Mesenchymal stem cell (in vitro differentiated cells and primary cell): Measurements from ENCODE around the gene ATRNL1.

Experiments used
- DNase-seq: peaks from one replicate; pipeline ENCODE4 v3.0.0-alpha.2; 2013
- H2AFZ ChIP-seq: one replicate; pipeline ENCODE4 v1.6.1; 2013; ENCODE audit warnings: low read depth, mild to moderate bottlenecking, control low read depth, inconsistent platforms, low read length, moderate library complexity
- H2AK5ac ChIP-seq: 2 replicates; pipeline ENCODE4 v1.6.1; 2013; ENCODE audit warnings: low read length, moderate library complexity, mild to moderate bottlenecking, inconsistent platforms; ENCODE audit not compliant: severe bottlenecking
- H2BK120ac ChIP-seq: one replicate; pipeline ENCODE4 v1.6.1; 2013; ENCODE audit warnings: low read depth, mild to moderate bottlenecking, inconsistent platforms, low read length, moderate library complexity
- H2BK12ac ChIP-seq, 2 experiments: one replicate each; pipeline ENCODE4 v1.6.1; 2013; ENCODE audit warnings: inconsistent platforms in 2 of 2, low read length in 2 of 2, mild to moderate bottlenecking in 2 of 2, moderate library complexity in 2 of 2, control low read depth in 1 of 2
- H2BK15ac ChIP-seq: one replicate; pipeline ENCODE4 v1.6.1; 2013; ENCODE audit warnings: mild to moderate bottlenecking, low read depth, inconsistent platforms; ENCODE audit not compliant: poor library complexity, severe bottlenecking
- H2BK5ac ChIP-seq: 2 replicates; pipeline ENCODE4 v1.6.1; 2013; ENCODE audit warnings: low read depth, mild to moderate bottlenecking, low read length, control low read depth, inconsistent platforms; ENCODE audit not compliant: poor library complexity, severe bottlenecking
- H3K14ac ChIP-seq, 2 experiments: one replicate each; pipeline ENCODE4 v1.6.1; 2013; ENCODE audit warnings: inconsistent platforms in 2 of 2, low read length in 2 of 2, control low read depth in 1 of 2, mild to moderate bottlenecking in 1 of 2, moderate library complexity in 1 of 2
- H3K18ac ChIP-seq, 2 experiments: one replicate each; pipeline ENCODE4 v1.6.1; 2013; ENCODE audit warnings: inconsistent platforms in 2 of 2, low read length in 2 of 2, control low read depth in 1 of 2, low read depth in 1 of 2, mild to moderate bottlenecking in 1 of 2
- H3K23ac ChIP-seq, 2 experiments: one replicate each; pipeline ENCODE4 v1.6.1; 2013; ENCODE audit warnings: inconsistent platforms in 2 of 2, low read length in 2 of 2, mild to moderate bottlenecking in 2 of 2, moderate library complexity in 2 of 2, control low read depth in 1 of 2
- H3K27ac ChIP-seq: 2 replicates; pipeline ENCODE4 v1.5.1; 2013; ENCODE audit warnings: mild to moderate bottlenecking, moderate library complexity, low read length, control low read depth, inconsistent platforms; ENCODE audit not compliant: poor library complexity, severe bottlenecking
- H3K27me3 ChIP-seq, 2 experiments: 2 replicates each; pipeline versions ENCODE4 v1.6.1 to v1.7.0; 2013; ENCODE audit warnings: low read length in 2 of 2, mild to moderate bottlenecking in 2 of 2, moderate library complexity in 2 of 2, control low read depth in 1 of 2, inconsistent platforms in 1 of 2; ENCODE audit not compliant: control insufficient read depth in 1 of 2, insufficient read depth in 1 of 2
- H3K36me3 ChIP-seq, 2 experiments: 2 replicates each; pipeline versions ENCODE4 v1.6.1 to v1.7.0; 2013; ENCODE audit warnings: low read length in 2 of 2, control low read depth in 1 of 2, inconsistent platforms in 1 of 2, low read depth in 1 of 2, mild to moderate bottlenecking in 1 of 2; ENCODE audit not compliant: insufficient read depth in 2 of 2, control insufficient read depth in 1 of 2
- H3K4ac ChIP-seq, 2 experiments: one replicate each; pipeline ENCODE4 v1.6.1; 2013; ENCODE audit warnings: inconsistent platforms in 2 of 2, low read length in 2 of 2, mild to moderate bottlenecking in 2 of 2, moderate library complexity in 2 of 2, control low read depth in 1 of 2, low read depth in 1 of 2
- H3K4me1 ChIP-seq: 2 replicates; pipeline ENCODE4 v1.6.1; 2013; ENCODE audit warnings: low read depth, low read length, control low read depth; ENCODE audit not compliant: control insufficient read depth, insufficient read depth
- H3K4me2 ChIP-seq: 2 replicates; pipeline ENCODE4 v1.6.1; 2013; ENCODE audit warnings: low read length, mild to moderate bottlenecking, inconsistent platforms; ENCODE audit not compliant: poor library complexity, severe bottlenecking
- H3K4me3 ChIP-seq, 2 experiments: 2 replicates each; pipeline versions ENCODE4 v1.5.1 to v1.7.0; 2013; ENCODE audit warnings: low read length in 2 of 2, mild to moderate bottlenecking in 2 of 2, control low read depth in 1 of 2, low read depth in 1 of 2; ENCODE audit not compliant: insufficient read depth in 1 of 2
- H3K79me1 ChIP-seq: replicated peaks from 2 replicates; pipeline ENCODE4 v1.6.1; 2013; ENCODE audit warnings: mild to moderate bottlenecking, control low read depth, low read length, inconsistent platforms; ENCODE audit not compliant: poor library complexity, severe bottlenecking
- H3K9ac ChIP-seq: 2 replicates; pipeline ENCODE4 v1.7.0; 2013; ENCODE audit warnings: mild to moderate bottlenecking, low read length, moderate library complexity
- H3K9me3 ChIP-seq: 2 replicates; pipeline ENCODE4 v1.7.0; 2013; ENCODE audit warnings: mild to moderate bottlenecking, low read length; ENCODE audit not compliant: control insufficient read depth
- H4K8ac ChIP-seq: one replicate; pipeline ENCODE4 v1.6.1; 2013; ENCODE audit warnings: inconsistent platforms, mild to moderate bottlenecking, low read length, moderate library complexity
- H4K91ac ChIP-seq: one replicate; pipeline ENCODE4 v1.6.1; 2013; ENCODE audit warnings: mild to moderate bottlenecking, low read length, inconsistent platforms
- WGBS: methylation state at CpG from one replicate; pipeline ENCODE4 v1.1.7; 2013; ENCODE audit warnings: mixed read lengths; 5-methylcytosine and 5-hydroxymethylcytosine counted together

The ATRNL1 gene

DNA sequence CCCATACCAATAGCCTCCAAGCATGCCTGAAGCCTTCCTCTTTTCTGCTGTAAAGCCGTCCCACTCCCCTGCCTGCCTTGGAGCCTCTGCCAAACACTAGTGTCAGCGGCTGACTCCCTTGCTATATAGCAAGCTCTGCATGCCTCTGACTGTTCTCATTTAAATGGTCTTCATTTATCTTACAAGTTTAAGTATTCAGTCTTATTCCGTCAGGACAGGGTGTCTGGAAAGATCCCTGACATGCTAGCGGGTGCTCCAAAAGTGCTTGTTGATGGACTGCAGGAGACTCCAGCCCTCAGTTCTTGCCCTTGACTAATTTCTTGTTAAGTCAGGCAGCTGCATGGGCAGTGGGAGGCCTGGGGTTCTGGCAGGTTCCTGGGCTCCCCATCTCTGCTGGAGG, 881.2 kb downstream of the ATRNL1 start:
- no peaks in the 10 kb centered on the region for H3K79me1 ChIP-seq
- no peak overlapping the region for H2BK15ac ChIP-seq
- H4K91ac ChIP-seq, result no peak overlapping the region
- H2AK5ac ChIP-seq, result no peak overlapping the region
- H3K23ac ChIP-seq, result no peak overlapping the region
- H2AFZ ChIP-seq, result no peak overlapping the region
- no peak for DNase-seq
- WGBS, result 95% methylated on average over 4 of the region's 4 CpGs
- no peak overlapping the region for H3K4ac ChIP-seq
- H2BK120ac ChIP-seq, result no peak overlapping the region
- H3K27me3 ChIP-seq, result peaks cover 0 to 11% of the 10 kb centered on the region in 2 experiments
- no peak overlapping the region for H2BK5ac ChIP-seq
- no peak overlapping the region for H3K9ac ChIP-seq
- no peak overlapping the region for H3K18ac ChIP-seq
- no peak overlapping the region for H3K27ac ChIP-seq
- no peak overlapping the region for H3K4me3 ChIP-seq
- no peak overlapping the region for H4K8ac ChIP-seq
- H2BK12ac ChIP-seq, result no peak overlapping the region
- no peaks in the 10 kb centered on the region for H3K36me3 ChIP-seq
- no peak overlapping the region for H3K14ac ChIP-seq
- no peaks in the 10 kb centered on the region for H3K9me3 ChIP-seq
- H3K4me1 ChIP-seq, result no peaks in the 10 kb centered on the region
- H3K4me2 ChIP-seq, result no peak overlapping the region

DNA sequence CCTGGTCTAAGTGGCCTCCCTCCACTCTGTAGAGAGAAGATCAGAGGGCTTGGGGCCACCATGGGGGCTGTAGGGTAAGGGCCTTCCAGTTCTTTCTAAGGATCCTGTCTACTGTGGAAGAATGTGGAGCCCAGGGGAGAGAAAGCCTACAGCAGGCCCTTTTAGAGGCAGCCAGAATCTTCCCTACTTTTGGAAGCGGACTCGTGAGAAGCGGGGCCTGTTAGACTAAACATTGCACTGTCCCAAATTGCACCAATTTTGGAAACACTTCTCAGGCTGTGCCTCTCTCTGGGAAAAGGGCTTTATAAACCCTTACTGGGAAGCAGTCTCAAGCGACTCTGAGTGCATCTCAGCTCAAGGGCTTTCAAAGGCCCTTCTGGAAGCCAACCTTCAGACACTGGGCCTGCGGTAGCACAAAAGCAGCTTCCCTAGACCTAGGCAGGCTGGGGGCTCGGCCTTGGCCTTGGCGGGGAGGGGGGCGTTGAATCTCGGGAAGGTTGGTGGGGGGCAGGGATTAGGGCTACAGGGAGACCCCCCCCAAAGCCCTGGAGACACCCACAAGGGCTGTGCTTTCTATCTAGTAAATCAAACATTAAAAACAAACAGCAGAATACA, 881.8 kb downstream of the ATRNL1 start:
- 84% methylated on average over 6 of the region's 9 CpGs for WGBS
- Histone ChIP-seq H3K27ac (no peak overlapping the region), H2BK5ac (no peak overlapping the region), H2AK5ac (no peak overlapping the region), H3K18ac (no peak overlapping the region), H3K36me3 (no peaks in the 10 kb centered on the region), H3K9ac (no peak overlapping the region), H3K4me2 (no peak overlapping the region), H2BK15ac (no peak overlapping the region), H3K9me3 (no peaks in the 10 kb centered on the region), H3K79me1 (no peaks in the 10 kb centered on the region), H2BK120ac (no peak overlapping the region), H3K14ac (no peak overlapping the region), H3K4me3 (no peak overlapping the region), H4K91ac (no peak overlapping the region), H3K23ac (no peak overlapping the region), H3K4me1 (no peaks in the 10 kb centered on the region), H3K4ac (no peak overlapping the region), H4K8ac (no peak overlapping the region), H2AFZ (no peak overlapping the region), H2BK12ac (no peak overlapping the region), H3K27me3 (peaks cover 0 to 11% of the 10 kb centered on the region in 2 experiments)
- DNase-seq, result no peak

DNA sequence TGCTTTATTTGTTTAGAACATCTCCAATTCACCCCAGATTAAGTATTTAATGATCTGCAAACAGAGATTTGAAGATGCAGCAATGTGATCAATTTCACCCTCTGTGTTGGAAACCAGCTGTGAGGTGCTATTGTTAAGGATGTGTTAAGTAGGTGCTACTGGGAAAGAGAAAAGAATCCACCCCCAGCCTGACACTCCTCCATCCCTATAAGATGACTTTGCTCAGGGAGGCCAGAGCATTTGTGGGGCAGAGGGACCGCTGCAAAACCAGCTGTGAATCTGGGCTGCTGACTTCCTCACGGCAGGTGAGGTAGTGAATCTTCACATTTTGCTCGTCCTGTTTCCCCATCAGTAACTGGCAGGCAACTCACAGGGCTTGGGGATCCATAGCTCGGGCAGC, 882.3 kb downstream of the ATRNL1 start:
- H2AFZ ChIP-seq, result no peak overlapping the region
- no peak overlapping the region for H2AK5ac ChIP-seq
- no peak overlapping the region for H3K27ac ChIP-seq
- H3K4me1 ChIP-seq, result no peaks in the 10 kb centered on the region
- no peak overlapping the region for H3K4me3 ChIP-seq
- H3K36me3 ChIP-seq, result no peaks in the 10 kb centered on the region
- no peaks in the 10 kb centered on the region for H3K9me3 ChIP-seq
- H3K23ac ChIP-seq, result no peak overlapping the region
- H3K18ac ChIP-seq, result no peak overlapping the region
- DNase-seq, result no peak
- WGBS, result 66% methylated on average over 3 of the region's 4 CpGs
- H4K8ac ChIP-seq, result no peak overlapping the region
- H3K4me2 ChIP-seq, result no peak overlapping the region
- no peak overlapping the region for H2BK120ac ChIP-seq
- H3K14ac ChIP-seq, result no peak overlapping the region
- no peak overlapping the region for H2BK15ac ChIP-seq
- H3K27me3 ChIP-seq, result peaks cover 0 to 11% of the 10 kb centered on the region in 2 experiments
- H3K79me1 ChIP-seq, result no peaks in the 10 kb centered on the region
- no peak overlapping the region for H4K91ac ChIP-seq
- no peak overlapping the region for H3K4ac ChIP-seq
- no peak overlapping the region for H2BK5ac ChIP-seq
- no peak overlapping the region for H2BK12ac ChIP-seq
- H3K9ac ChIP-seq, result no peak overlapping the region

DNA sequence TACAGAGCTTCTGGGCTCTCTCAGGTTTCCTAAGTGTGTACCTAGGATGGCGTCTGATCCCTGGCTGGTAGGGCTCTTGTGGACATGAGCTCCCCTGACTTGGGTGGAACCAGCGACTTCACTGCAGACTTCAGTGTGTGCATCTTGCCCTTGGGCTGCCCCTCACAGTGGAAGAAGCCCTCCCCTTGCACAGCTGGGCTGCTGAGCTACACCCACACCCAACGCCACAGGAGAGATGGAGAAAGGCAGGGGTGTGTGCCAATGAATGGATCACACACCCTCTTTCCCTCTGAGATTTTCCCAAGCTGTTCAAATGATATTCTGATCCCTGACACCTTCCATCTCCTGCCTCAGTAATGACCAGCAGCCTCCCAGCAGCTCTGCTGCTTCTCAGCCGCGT, 883.2 kb downstream of the ATRNL1 start:
- H3K4me1 ChIP-seq, result peaks cover 3% of the 10 kb centered on the region
- H3K18ac ChIP-seq, result no peak overlapping the region
- no peak overlapping the region for H3K27ac ChIP-seq
- H2BK12ac ChIP-seq, result no peak overlapping the region
- no peaks in the 10 kb centered on the region for H3K36me3 ChIP-seq
- H2AK5ac ChIP-seq, result no peak overlapping the region
- peaks cover 0 to 8% of the 10 kb centered on the region in 2 experiments for H3K27me3 ChIP-seq
- no peak overlapping the region for H3K23ac ChIP-seq
- H4K8ac ChIP-seq, result no peak overlapping the region
- H2BK120ac ChIP-seq, result no peak overlapping the region
- H2BK5ac ChIP-seq, result no peak overlapping the region
- H3K14ac ChIP-seq, result no peak overlapping the region
- no peak overlapping the region for H3K4me3 ChIP-seq
- H4K91ac ChIP-seq, result no peak overlapping the region
- no peak overlapping the region for H2BK15ac ChIP-seq
- WGBS, result 82% methylated on average over 5 of the region's 5 CpGs
- no peak for DNase-seq
- H3K79me1 ChIP-seq, result no peaks in the 10 kb centered on the region
- no peak overlapping the region for H3K4ac ChIP-seq
- no peaks in the 10 kb centered on the region for H3K9me3 ChIP-seq
- no peak overlapping the region for H2AFZ ChIP-seq
- no peak overlapping the region for H3K4me2 ChIP-seq
- no peak overlapping the region for H3K9ac ChIP-seq
